Smooth muscle cell of trachea (primary cell): ENCODE results near the gene CENPI. TPM values are rescaled to one million over a fixed set of nuclear protein-coding genes. Genes with fewer than 3 reads are reported as not detected.

ENCODE experiments used
- total RNA-seq: library from RNA; depleted of rRNA; stranded (reverse); fragments of >200 nt; gene quantifications from 2 replicates; pipeline ENCODE4 v1.2.1, GENCODE V29; 2014

CENPI gene, protein sequence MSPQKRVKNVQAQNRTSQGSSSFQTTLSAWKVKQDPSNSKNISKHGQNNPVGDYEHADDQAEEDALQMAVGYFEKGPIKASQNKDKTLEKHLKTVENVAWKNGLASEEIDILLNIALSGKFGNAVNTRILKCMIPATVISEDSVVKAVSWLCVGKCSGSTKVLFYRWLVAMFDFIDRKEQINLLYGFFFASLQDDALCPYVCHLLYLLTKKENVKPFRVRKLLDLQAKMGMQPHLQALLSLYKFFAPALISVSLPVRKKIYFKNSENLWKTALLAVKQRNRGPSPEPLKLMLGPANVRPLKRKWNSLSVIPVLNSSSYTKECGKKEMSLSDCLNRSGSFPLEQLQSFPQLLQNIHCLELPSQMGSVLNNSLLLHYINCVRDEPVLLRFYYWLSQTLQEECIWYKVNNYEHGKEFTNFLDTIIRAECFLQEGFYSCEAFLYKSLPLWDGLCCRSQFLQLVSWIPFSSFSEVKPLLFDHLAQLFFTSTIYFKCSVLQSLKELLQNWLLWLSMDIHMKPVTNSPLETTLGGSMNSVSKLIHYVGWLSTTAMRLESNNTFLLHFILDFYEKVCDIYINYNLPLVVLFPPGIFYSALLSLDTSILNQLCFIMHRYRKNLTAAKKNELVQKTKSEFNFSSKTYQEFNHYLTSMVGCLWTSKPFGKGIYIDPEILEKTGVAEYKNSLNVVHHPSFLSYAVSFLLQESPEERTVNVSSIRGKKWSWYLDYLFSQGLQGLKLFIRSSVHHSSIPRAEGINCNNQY
- 5.3 and 28.7 TPM in 2 replicates for total RNA-seq

GRCh38 chrX:101097546-101098453, at the start of gene CENPI:
TSS of gene CENPI (plus strand) at chrX:101098204. CDS start at chrX:101101071, 2,867 bp downstream.

DNA sequence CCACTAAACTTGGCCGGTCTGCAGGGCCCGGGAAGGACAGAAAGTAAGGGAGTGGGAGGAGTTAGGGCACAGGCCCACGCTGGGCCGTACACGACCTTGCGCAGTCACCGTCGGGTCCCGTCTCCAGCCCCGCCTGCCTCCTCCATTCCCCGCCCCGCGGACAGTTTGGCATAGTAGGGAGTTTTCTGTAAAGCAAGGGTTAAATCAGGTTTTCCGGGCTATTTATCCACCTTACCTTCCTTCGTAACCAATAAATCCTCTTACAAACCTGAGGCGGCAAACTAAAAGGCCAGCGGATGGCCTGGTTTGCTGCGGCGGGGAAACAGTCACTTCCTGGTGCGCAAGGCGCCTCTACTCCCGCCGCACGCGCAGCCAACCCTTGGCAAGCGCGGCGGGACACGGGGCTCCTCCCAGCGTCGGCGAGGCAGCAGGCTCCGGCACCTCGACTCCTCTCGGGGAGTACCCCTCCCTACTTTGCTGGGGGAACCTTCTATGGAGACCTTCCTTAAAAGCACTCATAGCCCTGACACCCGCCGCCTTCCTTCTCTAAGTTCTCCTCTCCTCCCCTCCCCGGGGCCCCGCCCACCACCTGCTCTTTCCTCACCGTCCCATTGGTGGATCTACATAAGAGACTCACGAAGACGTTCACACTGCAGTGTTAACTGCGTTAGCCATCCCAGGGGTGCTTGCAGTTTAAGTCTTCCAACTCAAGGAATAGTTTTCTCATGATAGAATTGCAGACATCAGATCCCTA, 46.3 kb upstream of the CENPI start, which contains the start of gene TRMT2B:
TSS of gene TRMT2B (minus strand) at position 563 of the 754 bp plus-strand sequence. CDS start 9,822 bp downstream, outside the sequence.

GRCh38 chrX:101078716-101079598, 19.0 kb upstream of the CENPI start, which contains the start of gene TMEM35A:
TSS of gene TMEM35A (plus strand) at chrX:101078879. CDS start at chrX:101079003, 124 bp downstream.

Other genes starting within 250 kb of the CENPI start
- under 0.01 TPM in 1 of 2 replicates, not detected in the other for gene NOX1, start 223.8 kb upstream of the CENPI start, total RNA-seq
- 0.15 and 0.17 TPM in 2 replicates for gene XKRX, start 169.3 kb upstream of the CENPI start, total RNA-seq
- gene ARL13A, start 128.5 kb upstream of the CENPI start, total RNA-seq = not detected in 2 replicates
- gene TRMT2B, start 46.1 kb upstream of the CENPI start, total RNA-seq = 15.9 and 18.8 TPM in 2 replicates
- gene TMEM35A, start 19.3 kb upstream of the CENPI start, total RNA-seq = 22.3 and 37.9 TPM in 2 replicates
- 2.0 and 2.3 TPM in 2 replicates for gene DRP2, start 121.6 kb downstream of the CENPI start, total RNA-seq
- gene TAF7L, start 193.1 kb downstream of the CENPI start, total RNA-seq = 0.50 and 0.58 TPM in 2 replicates